GM19240 (cell line): Measurements from ENCODE around the gene GABRD.

Source experiments
- DNase-seq: peaks from one replicate; pipeline ENCODE4 v3.0.0; 2011; ENCODE audit warnings: low spot score; ENCODE audit not compliant: insufficient read length

The GABRD gene

DNA sequence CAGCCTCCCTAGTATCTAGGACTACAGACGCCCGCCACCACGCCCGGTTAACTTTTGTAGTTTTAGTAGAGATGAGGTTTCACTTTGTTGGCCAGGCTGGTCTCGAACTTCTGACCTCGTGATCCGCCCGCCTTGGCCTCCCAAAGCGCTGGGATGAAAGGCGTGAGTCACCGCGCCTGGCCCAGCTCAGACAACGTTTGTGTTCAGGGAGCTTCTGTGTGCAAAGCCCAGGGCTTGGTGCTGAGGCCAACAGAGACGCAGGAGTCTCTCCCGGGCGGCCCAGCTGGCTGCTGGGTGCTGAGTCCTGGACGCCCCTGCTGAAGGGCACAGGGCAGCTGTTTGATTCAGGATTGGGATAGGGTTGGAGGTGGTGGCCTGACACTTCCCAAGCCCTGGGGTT lies 34.1 kb downstream of the GABRD start:
- DNase-seq, result no peak

DNA sequence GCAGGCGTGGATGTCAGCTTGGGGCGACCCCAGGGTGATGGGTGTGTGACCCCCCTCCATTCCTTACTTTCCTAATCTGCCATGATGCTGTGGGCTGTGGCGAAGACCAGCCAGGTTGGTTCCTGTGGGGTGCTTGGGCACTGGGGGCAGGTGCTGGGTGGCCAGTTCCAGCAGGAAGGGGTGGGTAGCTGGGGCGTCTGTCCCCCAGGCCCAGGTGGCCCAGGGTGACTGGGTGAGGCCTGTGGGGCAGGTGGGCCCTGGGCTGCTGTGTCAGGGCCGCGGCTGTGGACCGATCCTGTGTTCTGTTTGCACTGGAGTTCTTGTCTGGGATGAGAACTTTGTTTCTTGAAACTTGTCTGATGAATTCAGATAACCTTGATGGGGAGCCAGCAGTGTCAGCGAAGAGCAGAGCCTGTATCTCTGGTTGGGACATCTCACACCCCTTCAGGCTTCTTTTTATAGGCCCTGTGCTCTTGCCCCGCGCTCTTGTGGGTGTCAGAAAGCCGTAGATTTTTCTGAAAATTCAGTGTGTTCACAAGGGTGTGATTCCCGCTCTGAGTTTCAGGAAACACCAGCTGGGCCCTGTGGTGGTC lies 34.7 kb downstream of the GABRD start:
- DNase-seq, result no peak

DNA sequence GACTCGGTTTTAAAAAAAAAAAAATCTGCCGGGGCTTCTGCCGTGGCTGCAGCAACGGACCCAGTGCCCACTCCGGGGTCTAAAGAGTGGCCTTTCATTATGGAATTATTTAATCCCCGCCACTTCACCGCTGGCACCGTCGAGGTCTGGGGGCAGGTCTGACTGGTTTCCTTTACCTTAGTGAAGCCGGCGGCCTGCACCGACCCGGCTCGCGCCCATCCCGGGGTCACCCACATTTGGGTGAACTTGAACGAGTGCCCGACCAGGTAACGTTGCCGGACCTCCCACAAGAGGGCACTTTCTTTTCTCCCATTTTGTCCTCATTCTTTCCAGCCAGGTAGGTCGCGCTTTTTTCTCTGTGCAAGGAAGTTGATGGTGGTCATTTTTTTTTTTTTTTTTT lies 35.4 kb downstream of the GABRD start:
- DNase-seq, result no peak

DNA sequence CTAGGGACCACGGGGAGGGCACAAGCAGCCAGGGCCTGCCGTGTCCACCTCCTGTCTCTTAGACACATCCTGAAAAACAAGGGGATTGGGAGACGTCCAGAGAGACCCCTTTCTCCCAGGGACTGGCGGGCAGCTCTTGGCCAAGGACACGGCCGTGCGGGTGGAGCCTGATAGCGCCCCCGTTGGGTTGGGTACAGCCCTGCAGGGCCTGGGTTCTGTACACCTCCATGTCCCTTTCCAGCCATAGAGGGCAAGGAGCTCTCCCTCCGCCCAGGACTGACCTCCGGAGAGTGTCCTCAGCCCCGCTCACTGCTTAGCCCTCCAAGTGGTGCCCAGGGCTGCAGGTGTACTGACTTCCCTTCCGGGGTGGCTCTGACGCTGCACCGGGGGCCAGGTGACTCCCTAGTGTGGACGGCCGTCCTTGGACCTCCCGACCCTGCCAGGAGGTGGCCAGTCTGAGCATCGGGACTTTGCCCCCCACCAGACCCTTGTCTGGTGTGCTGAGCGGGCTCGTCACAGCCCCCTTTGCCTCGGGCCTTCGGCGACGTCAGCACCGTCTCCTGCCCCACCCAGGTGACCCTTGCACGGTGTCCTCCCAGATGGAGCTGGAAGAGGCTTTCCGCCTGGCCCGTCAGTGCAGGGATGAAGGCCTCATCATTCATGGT lies 36.9 kb downstream of the GABRD start:
- no peak for DNase-seq

DNA sequence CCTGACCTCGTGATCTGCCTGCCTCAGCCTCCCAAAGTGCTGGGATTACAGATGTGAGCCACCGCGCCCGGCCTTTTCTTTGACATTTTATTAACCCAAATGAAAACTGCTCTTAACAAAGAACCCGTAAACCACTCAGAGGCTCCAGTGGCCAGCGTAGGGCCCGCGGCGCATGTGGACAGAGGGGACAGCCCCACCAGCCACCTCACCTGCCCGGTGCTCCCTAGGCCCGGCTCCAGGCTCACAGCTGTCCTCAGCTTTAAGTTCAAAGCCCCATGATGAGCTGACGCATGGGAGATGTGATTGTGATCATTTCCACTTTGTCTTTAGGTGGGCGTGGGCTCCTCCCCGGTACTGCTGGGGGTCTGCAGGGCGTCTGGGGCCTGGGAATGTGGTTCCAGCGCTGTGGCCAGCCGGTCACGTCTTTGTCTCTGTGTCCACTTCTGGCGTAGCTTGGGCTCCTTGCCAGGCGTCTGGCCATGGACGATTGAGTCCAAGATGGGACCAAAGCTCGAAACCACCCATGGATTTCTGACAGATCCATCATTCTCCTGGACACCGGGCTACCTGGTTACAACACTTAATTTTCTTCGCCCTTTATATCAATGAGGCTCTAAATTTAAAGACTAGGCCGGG lies 37.9 kb downstream of the GABRD start:
- DNase-seq, result no peak

DNA sequence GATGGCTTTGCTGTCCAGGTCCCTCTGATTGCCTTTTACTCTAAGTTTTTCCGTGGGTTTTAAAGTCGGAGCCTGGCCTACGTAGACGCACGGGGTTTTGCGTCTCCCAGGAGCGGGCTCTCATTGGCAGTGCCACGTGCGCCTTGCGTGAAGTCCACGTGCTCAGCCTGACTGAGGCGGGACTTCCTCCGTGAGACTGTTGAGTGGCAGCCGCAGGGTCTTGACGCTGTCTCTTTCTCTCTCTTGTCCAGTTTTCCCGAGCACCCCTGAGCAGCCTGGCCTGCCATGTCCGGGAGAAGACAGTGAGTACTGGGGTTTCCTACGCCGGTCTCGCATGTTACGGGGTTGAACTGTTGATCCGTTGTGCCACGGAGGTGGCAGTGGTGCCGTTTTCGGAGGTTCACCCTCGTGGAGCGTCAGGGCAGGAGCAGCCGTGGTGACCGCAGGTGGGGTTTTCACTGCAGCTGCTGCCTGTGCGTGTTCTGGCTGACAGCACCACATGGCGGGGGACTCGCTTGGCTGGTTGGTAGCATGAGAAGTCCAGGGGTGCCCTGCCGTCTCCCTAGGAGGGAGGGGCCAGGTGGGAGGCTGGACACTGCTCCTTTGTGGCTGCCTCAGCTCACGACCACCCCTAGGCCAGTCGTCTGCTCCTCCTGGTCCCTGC lies 40.3 kb downstream of the GABRD start:
- DNase-seq, result no peak

DNA sequence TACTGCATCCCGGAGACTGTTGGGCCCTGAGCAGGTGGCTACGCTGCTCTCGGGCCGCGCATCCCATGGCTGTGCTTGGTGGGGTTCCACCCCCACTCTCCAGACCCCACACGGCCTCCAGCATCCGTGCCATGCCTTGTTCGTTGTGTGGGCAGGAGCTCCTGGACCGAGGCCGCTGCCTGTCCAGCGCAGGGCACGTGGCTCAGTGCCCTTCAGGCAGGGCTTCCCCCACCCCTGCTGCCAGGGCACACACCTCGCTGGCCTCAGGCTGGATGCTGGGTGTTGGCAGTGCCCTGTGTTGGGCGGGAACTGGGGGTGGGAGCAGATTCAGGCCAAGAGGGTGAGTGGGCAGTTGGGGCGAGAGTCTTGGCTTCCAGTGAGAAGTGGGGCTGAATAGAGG lies 40.9 kb downstream of the GABRD start:
- DNase-seq, result no peak

DNA sequence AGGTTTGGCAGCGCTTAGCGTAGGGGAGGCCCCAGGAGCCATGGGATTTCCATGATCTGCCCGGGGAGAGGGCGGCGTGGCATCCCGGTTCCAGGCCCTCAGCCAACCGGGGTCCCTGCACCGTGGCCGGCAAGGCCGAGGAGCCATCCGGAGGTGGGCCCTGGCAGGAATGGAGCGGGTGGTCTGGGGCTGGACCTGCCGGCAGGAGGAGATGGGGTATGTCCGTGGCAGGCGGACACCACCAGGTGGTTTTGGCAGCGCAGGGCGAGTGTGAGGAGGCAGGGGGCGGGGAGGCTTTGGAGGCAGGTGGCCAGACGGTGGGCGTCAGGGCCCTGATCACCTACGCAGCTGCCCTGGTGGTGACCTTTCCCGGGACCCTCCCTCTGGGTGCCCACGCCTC lies 41.4 kb downstream of the GABRD start:
- DNase-seq, result no peak

DNA sequence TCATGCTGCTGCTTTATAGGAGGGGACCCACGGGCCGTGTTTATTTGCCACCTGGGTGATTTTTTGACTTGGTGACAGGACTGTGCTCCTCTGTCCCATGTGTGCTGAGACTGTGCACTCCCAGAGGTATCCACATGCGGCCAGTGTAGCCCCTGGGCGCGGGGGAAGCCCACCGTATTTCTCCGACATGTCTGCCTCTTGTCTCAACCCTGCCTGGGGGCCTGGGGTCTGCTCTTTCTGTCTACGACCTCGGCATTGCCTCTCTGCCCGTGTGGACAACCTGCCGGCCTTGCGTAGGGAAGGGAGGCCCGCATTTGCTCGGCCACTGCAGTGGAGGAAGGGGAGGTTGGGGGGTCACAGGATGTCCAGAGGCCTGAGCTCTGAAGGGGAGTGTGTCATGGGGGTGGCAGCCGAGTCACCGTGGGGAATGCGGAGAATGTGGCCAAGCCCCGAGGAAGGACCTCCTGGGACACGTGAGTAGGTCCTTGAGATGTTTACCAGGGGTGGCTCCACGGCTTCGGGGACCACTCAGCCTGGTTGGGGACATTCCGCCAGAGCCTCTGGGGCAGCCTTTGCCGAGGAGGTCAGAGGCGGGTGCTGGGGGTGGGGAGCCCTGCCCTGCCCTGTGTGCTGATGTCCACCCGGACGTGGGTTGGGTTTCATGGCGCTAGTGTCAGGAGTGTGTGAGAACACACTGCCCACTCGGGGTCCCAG lies 42.1 kb downstream of the GABRD start:
- no peak for DNase-seq

DNA sequence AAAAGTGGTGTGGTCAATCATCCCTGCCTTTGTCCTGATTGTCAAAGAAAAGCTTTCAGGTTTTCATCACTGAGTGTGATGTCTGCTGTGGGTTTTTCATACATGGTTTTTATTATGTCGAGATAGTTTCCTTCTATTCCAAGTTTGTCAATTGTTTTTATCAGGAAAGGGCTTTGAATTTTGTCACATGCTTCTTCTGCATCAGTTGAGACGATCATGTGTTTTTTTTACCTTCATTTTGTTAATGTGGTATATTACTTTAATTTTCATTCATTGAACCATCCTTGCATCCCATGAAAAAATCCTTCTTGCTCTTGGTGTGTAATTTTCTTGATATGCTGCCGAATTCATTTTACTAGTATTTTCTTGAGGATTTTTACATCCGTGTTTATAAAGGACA lies 46.6 kb downstream of the GABRD start:
- DNase-seq, result no peak

DNA sequence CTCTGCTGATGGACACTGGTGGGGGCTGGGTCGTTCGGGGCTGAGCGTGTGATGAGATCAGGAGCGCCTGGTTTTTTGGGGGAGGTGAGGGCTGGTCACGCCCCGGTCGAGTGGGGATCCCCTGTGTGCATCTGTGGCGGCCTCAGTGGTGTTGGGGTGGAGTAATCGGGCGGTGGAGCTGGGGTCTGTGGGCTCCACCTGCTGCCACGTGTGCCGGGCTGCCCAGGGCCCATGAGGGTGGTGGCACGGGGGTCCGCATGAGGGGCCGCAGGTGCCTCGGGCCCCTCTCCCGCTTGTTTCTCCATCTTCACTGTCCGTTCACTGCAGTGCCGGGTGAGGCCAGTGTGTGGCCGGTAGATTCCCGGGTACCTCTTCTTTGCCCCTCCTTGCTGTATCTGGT lies 48.2 kb downstream of the GABRD start:
- DNase-seq, result no peak

DNA sequence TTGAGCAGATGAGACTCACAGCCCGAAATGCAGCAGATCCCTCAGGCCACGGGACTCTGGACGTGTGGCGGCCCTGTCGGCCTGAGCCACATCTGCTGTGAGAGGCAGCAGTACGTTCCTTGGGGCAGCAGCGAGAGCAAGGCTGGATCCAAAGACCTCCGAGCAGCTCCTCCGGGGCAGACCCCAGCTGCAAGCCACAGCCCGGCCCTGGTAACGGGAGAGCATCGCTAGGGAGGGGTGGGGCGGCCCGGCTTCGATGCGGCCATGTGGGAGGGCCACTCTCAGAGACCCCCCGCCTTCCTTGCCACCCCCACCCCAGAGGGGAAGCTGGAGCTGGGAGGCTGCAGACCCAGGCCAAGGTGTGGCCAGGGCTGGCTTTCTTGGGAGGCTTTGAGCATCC lies 48.8 kb downstream of the GABRD start:
- no peak for DNase-seq

DNA sequence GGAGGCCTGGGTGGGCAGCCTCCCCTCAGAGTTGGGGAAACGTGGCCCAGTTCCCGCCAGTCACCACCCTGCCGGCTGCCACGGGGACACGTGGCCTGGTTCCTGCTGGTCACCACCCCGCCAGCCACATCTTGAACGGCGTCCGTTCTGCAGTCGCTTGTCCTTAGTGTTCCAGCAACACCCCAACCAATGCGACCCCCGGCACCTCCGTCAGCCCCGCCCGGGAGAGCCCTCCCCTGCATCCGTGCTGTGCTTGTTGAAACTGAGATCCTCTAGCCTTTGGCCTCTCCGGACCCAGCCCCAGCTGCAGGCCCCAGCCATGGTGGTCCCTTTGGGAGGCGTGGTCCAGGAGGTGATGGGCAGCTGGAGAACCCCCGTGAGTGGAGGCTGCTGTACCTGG lies 49.8 kb downstream of the GABRD start:
- DNase-seq, result no peak

DNA sequence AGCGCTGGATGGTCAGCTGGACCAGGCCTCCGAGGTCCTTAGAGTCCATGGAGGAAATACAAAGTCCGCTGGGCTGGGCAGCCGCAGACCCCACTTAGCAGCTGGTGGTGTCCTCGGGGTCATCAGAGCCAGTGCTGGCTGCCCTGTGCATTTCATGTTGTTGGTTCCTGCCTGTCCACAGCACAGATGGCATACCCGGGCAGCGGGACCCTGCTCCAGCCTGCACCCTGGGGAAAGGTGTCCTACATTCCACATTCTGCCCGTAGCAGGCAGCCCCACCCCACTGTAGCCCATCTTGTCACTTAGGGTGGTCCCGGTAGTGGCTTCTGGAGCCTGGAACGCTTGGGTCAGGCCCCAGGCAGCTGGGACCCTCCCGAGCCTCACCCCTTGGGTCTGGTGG lies 50.9 kb downstream of the GABRD start:
- no peak for DNase-seq

DNA sequence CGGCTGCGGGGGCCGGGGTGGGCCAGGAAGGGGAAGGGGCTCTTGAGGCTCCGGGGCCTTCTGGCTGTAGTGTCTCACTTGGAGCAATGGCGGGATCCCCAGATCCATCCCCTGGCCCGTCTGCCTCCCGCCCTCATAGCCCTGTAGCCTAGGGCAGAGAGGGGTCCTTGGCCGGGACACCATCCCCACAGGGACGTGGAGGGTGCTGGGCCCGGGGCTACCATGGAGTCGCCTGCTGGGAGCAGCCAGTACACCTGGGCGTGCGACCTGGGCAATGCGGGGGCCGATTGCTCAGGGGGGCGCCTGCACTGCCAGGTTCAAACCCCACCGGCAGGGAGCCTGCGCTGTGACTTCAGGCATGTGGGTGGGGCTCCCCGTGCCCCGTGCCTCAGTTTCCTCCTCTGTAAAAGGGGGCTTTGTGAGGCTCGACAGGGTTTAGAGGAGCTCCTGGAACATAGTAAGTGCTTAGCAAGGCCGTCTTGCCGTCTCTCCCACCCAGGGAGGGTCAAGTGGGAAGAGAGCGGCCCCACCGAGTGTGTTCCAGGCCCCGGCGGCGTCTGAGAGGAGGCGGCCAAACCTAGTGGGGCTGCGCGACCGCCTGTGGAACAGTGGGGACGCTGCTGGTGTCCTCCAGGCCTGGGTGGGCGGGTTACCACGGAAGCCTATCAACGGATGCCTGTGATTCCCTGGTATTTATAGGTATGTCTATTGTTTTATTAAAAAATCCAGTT lies 51.8 kb downstream of the GABRD start:
- no peak for DNase-seq

DNA sequence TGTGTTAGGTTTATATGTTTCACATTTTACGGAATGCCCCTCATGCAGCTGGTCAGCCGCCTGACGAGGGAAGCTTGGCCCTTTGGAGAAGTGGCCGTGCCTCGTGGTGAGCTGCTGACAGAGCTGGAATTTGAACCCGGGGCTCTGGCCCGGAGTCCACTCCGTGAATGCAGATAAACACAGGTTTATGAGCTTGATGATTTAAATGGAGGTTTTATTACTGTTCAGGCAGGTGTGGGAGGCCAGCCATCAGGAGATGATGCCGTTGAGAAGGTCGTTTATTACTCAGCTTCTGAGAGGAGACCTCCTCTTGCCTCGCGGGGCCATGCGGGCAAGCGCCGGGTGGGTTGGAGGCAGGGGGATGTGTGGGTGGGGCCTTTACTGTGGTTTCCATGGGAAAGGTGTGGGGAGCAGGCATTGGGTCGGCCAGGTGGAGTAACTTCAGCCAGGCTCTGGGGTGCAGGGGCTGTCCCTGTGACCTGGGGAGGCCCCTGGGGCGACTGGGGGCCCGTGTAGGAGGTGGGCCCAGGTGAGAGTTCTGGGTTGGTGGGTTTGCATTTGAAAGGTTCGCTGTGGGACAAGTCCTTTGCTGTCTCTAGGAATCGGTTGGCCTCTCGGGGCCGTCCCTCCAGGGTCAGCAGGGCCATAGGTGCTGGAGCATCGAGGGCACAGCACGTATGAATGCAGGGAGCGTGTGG lies 53.1 kb downstream of the GABRD start:
- DNase-seq, result no peak

DNA sequence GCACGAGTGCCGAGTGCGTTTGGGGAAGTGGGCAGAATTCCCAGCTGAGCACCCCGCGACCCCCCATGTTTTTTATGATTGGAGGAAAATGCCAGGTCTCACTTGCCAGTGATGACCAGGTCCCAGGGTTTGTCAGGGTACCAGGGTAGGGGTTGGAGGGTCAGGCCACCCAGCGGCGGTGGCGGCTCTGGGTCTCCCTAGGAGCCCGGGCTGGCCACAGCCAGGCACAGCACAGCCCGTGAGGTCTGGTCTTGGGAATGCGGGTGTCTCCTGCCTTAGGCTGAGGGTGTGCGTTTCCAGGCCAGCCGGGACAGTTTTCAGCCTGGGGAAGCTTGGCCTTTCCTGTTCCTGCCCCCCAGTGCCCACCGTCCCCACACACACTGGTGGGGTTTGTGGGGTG lies 53.7 kb downstream of the GABRD start:
- no peak for DNase-seq

DNA sequence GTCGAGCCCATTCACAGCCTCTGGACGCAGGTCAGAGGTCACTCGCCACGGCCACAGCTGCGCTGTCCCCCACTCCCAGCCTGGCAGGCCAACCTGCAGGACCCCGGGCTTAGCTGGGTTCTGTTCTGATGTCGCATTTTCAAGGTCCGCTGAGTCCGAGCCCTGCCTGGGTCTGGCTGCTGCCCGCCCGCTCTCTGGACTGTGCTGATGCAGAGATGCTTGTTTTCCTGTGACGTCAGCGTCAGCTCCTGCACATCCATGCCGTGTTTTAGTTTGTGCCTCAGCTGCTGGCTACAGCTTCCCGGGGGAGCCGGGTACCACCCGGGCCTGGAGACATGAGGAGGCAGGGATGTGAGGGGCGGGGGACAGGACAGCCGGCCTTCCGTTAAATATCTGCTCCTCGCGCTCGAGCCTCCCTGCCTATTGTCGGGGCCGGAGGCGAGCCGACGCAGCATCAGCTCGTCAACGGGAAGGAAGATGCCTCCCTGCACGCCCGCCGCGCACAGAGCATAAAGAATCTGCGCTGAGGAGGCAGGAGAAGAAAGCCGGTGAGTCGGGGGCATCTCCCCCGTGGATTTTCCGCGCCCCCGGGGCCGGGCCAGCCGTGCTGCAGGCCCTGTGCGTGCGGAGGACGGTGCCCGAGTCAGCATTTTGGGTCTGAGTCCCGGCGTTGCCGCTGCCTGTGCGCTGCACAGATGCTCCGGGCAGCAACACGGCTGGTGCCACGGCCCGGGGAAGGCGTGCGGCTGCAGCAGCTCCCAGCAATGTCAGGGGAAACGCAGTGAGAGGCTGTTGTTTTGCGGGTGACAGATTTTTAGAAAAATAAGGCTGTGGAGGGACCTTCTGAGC lies 54.5 kb downstream of the GABRD start:
- DNase-seq, result no peak

DNA sequence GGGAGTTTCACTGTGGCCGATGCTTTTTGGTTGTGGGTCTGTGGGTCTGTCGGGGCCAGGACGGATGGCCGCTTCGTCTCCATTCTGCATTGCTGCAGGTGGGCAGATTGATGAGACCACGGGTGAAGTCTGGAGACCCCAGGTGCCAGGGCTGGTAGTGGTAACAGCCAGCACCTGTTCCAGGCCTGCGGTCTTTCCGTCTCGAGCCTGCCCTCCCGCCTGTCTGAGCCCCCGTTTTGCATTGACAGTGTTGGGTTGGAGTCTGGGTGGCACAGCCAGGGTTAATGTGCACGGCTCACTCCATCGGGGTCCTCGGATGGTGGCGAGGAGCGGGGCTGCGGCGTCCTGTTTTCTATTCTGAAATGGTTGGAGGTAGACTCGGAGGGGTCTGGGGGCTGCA lies 55.3 kb downstream of the GABRD start:
- DNase-seq, result no peak
